Common myeloid progenitor, CD34-positive (primary cell): ENCODE measurements around the gene NFIC.

Source experiments
- CTCF ChIA-PET: fragments of 350-600 bp; sonication (Branson Sonifier 250); formaldehyde crosslinking; loops from one replicate; lab custom pipeline; 2021; ENCODE audit warnings: antibody characterized with exemption; lab: Charles Lee
- POLR2A ChIA-PET: fragments of 350-600 bp; sonication (Branson Sonifier 250); formaldehyde crosslinking; loops from one replicate; lab custom pipeline; 2021; ENCODE audit warnings: antibody characterized with exemption; lab: Charles Lee
- DNase-seq, 3 donors: peaks; one replicate each; pipeline versions ENCODE4 v3.0.0 to v3.0.0-alpha.2; 2013
- H3K27ac ChIP-seq, 2 experiments: 1 replicate in 1 of 2; 2 replicates in 1 of 2; pipeline ENCODE4 v1.7.0; 2013; ENCODE audit warnings: inconsistent platforms in 2 of 2, low read length in 2 of 2, mild to moderate bottlenecking in 2 of 2, low read depth in 1 of 2, moderate library complexity in 1 of 2; ENCODE audit not compliant: severe bottlenecking in 2 of 2, insufficient read depth in 1 of 2, poor library complexity in 1 of 2
- H3K27me3 ChIP-seq, 5 experiments: replicated peaks in 2 of 5; 1 replicate in 3 of 5; 2 replicates in 2 of 5; pipeline versions ENCODE4 v1.6.1 to v1.7.0; 2013; ENCODE audit warnings: low read length in 4 of 5, mild to moderate bottlenecking in 2 of 5, moderate library complexity in 2 of 5, inconsistent platforms in 1 of 5; ENCODE audit not compliant: insufficient read depth in 5 of 5, control insufficient read depth in 4 of 5
- H3K36me3 ChIP-seq, 4 experiments: 1 replicate in 2 of 4; 2 replicates in 2 of 4; pipeline versions ENCODE4 v1.6.1 to v1.7.0; 2013; ENCODE audit warnings: low read length in 3 of 4, control low read depth in 1 of 4, mild to moderate bottlenecking in 1 of 4; ENCODE audit not compliant: control insufficient read depth in 4 of 4, insufficient read depth in 4 of 4
- H3K4me1 ChIP-seq, 4 experiments: 1 replicate in 3 of 4; 2 replicates in 1 of 4; pipeline versions ENCODE4 v1.6.1 to v1.7.1; 2013; ENCODE audit warnings: low read length in 3 of 4, mild to moderate bottlenecking in 3 of 4, control low read depth in 1 of 4, inconsistent platforms in 1 of 4, moderate library complexity in 1 of 4; ENCODE audit not compliant: control insufficient read depth in 4 of 4, insufficient read depth in 4 of 4; ENCODE audit errors: control extremely low read depth in 1 of 4
- H3K4me3 ChIP-seq, 7 experiments: 1 replicate in 4 of 7; 2 replicates in 3 of 7; pipeline versions ENCODE4 v1.5.1 to v1.7.0; 2013; ENCODE audit warnings: mild to moderate bottlenecking in 7 of 7, low read length in 6 of 7, moderate library complexity in 6 of 7, inconsistent platforms in 2 of 7, low read depth in 2 of 7, control low read depth in 1 of 7; ENCODE audit not compliant: insufficient read depth in 4 of 7, control insufficient read depth in 1 of 7; ENCODE audit errors: extremely low read depth in 1 of 7
- H3K9me3 ChIP-seq, 5 experiments: 1 replicate in 4 of 5; 2 replicates in 1 of 5; pipeline versions ENCODE4 v1.6.1 to v1.7.1; 2013; ENCODE audit warnings: low read length in 4 of 5, mild to moderate bottlenecking in 2 of 5, inconsistent platforms in 1 of 5, low read depth in 1 of 5, moderate library complexity in 1 of 5; ENCODE audit not compliant: control insufficient read depth in 4 of 5, insufficient read depth in 2 of 5; ENCODE audit errors: control extremely low read depth in 1 of 5
- WGBS: methylation state at CpG from one replicate; pipeline ENCODE4 v1.1.5; 2013; ENCODE audit not compliant: insufficient coverage; 5-methylcytosine and 5-hydroxymethylcytosine counted together

Gene NFIC

DNA sequence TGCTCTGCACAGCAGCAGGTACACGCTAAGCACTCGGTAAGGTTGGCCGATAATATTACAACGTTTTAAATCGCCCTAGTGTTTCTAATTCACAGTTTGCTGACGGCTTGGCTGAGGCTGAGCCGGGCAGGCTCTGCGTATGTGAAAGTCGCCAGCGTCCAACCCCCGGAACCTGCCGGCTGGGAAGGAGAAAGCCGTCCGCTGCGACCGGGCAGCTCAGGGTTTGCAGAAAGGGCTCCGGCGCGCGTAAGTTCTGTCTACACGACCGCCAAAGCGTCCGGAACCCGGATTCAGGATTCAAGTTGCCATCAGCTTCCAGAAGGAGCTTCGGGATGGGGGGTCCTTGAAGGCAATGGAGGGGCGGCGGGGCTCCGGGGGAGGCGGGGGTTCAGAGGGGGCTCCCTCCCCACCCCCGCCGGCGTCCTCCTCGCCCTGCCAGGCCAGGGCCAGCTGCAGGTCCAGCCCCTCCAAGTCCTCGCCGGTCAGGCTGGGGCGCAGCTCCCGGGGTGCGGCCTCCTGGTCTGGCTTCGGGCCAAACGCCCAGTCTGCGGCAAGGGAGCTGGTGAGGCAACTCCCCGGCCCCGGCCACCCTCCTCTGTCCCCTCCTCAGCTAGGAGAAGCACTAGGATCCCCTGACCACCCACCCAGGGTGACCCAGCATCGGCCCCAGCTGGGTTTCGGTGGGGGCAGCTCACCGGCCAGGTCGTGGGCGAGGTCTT is 116.3 kb downstream of the NFIC start:
- no peak for DNase-seq
- Histone ChIP-seq H3K36me3 (peaks cover 0 to 6% (median 0%) of the 10 kb centered on the region in 4 experiments), H3K4me1 (peaks cover 0 to 21% (median 17%) of the 10 kb centered on the region in 4 experiments), H3K4me3 (no peak overlapping the region), H3K27me3 (no peaks in the 10 kb centered on the region), H3K27ac (no peak overlapping the region), H3K9me3 (no peaks in the 10 kb centered on the region)
- 98% methylated on average over 36 of the region's 49 CpGs for WGBS
- CTCF ChIA-PET, result interaction anchor here (0.6 to 5.3 kb wide), 5 partner anchors 9 to 138 kb away, joined by 3 to 38 read pairs (median 3); partner anchors contain the start of gene DOHH
- POLR2A ChIA-PET, result interaction anchor here (0.6 kb wide), 1 partner anchor 21 kb away, joined by 3 read pairs; no protein-coding TSS in a partner anchor

GRCh38 chr19:3483226-3483628 is 116.8 kb downstream of the NFIC start, which contains the start of gene SMIM44:
Gene SMIM44 (minus strand): TSS chr19:3483441. CDS start chr19:3483403, 38 bp downstream.
- WGBS, result 97% methylated on average over 28 of the region's 33 CpGs
- H3K27me3 ChIP-seq, result no peaks in the 10 kb centered on the region
- CTCF ChIA-PET, result interaction anchor here (0.6 to 5.3 kb wide), 8 partner anchors 9 to 138 kb away, joined by 3 to 38 read pairs (median 4); partner anchors contain the start of gene DOHH
- H3K9me3 ChIP-seq, result no peaks in the 10 kb centered on the region
- no peak within 1 kb of the TSS for H3K27ac ChIP-seq
- peaks cover 0 to 6% (median 2%) of the 10 kb centered on the region in 4 experiments for H3K36me3 ChIP-seq
- no peak within 1 kb of the TSS for H3K4me3 ChIP-seq
- POLR2A ChIA-PET, result no interaction called here
- no peak for DNase-seq
- peaks cover 0 to 15% (median 12%) of the 10 kb centered on the region in 4 experiments for H3K4me1 ChIP-seq

GRCh38 chr19:3491396-3492119 is 125.2 kb downstream of the NFIC start:
- 97% methylated on average over 53 of the region's 55 CpGs for WGBS
- Histone ChIP-seq H3K27ac (no peak overlapping the region), H3K9me3 (no peaks in the 10 kb centered on the region), H3K4me3 (no peak overlapping the region), H3K36me3 (peaks cover 2 to 57% (median 40%) of the 10 kb centered on the region in 4 experiments), H3K4me1 (no peaks in the 10 kb centered on the region), H3K27me3 (no peaks in the 10 kb centered on the region)
- CTCF ChIA-PET, result interaction anchor here (0.6 to 1.2 kb wide), 6 partner anchors 8 to 205 kb away, joined by 3 to 4 read pairs (median 3); partner anchors contain the start of gene SMIM44
- no peak for DNase-seq
- POLR2A ChIA-PET, result interaction anchor here (0.5 kb wide), 1 partner anchor 515 kb away, joined by 3 read pairs; no protein-coding TSS in a partner anchor

DNA sequence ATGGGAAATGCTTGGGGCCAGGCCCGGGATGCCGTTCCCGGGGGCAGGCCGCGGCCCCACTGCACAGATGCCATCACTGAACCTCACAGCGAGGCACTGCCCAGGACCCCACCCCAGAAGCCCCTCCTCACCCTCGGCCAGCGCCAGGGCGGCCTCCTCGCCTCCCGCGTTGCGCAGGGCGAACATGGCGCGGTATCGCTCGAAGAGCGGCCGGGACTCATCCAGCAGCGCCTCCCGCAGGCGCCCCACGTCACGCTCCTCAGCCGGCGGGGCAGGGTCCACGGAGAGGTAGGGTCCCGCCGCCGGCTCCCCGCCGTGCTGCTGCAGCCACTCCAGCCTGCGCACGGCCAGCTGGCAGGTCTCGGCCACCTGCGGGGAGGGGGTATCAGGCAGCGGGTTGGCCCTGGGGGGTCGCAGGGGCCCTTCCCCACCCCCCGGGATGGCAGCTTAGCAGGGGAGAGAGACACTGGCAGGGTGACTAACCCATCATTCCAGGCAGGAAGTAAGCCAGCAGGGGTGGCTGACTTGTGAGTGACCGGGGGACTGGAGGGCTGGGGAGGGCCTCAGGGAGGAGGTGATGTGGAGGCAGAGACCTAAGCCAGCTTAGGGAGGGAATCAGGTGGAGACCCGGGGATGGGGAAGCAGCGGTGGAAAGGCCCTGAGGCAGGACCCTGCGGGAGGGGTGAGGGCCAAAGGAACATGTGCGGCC is 125.9 kb downstream of the NFIC start:
- no peak for DNase-seq
- Histone ChIP-seq H3K27me3 (no peaks in the 10 kb centered on the region), H3K27ac (no peak overlapping the region), H3K36me3 (peaks cover 2 to 61% (median 43%) of the 10 kb centered on the region in 4 experiments), H3K9me3 (no peaks in the 10 kb centered on the region), H3K4me1 (no peaks in the 10 kb centered on the region), H3K4me3 (no peak overlapping the region)
- CTCF ChIA-PET, result interaction anchor here (1.2 to 1.3 kb wide), 2 partner anchors 9 to 13 kb away, joined by 3 to 4 read pairs; partner anchors contain the start of gene SMIM44
- WGBS, result 95% methylated on average over 25 of the region's 45 CpGs
- POLR2A ChIA-PET, result no interaction called here

GRCh38 chr19:3492919-3493318 is 126.5 kb downstream of the NFIC start:
- no peak overlapping the region for H3K27ac ChIP-seq
- no peaks in the 10 kb centered on the region for H3K27me3 ChIP-seq
- DNase-seq, result no peak
- ChIA-PET POLR2A (no interaction called here), CTCF (interaction anchor here (1.3 to 2.6 kb wide), 2 partner anchors 9 to 14 kb away, joined by 4 to 13 read pairs; partner anchors contain the start of gene SMIM44)
- peaks cover 2 to 63% (median 44%) of the 10 kb centered on the region in 4 experiments for H3K36me3 ChIP-seq
- no peaks in the 10 kb centered on the region for H3K9me3 ChIP-seq
- H3K4me3 ChIP-seq, result no peak overlapping the region
- 94% methylated on average over 8 of the region's 16 CpGs for WGBS
- no peaks in the 10 kb centered on the region for H3K4me1 ChIP-seq

DNA sequence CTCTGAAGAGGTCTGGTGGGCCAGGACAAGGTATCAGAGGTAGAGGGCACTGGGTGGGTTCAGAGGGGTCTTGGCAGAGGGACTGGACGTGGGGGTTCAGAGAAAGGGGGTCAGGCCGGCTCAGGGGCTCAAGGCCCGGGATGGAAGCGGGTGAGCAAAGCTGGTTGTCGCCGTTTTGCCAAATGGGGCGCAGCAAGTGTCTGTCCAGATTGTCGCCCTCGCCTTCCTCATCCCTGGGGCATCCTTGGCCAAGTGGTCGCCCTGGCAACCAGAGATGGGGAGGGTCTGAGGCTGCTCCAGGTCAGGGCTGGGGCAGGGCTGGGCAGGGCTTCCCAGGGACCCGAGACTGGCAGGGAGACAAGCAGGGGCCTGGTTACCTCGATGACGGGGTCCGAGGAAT is 127.3 kb downstream of the NFIC start:
- POLR2A ChIA-PET, result no interaction called here
- WGBS, result 95% methylated on average over 14 of the region's 14 CpGs
- no peak overlapping the region for H3K4me3 ChIP-seq

More for the DNA sequence above, 127.3 kb downstream of the NFIC start:
- Histone ChIP-seq H3K9me3 (no peaks in the 10 kb centered on the region), H3K4me1 (no peaks in the 10 kb centered on the region), H3K36me3 (peaks cover 2 to 63% (median 41%) of the 10 kb centered on the region in 4 experiments), H3K27me3 (no peaks in the 10 kb centered on the region), H3K27ac (no peak overlapping the region)
- DNase-seq, result no peak
- CTCF ChIA-PET, result interaction anchor here (2.6 kb wide), 1 partner anchor 9 kb away, joined by 13 read pairs; the partner anchor contains the start of gene SMIM44
